Cardiac fibroblast (primary cell): ENCODE data around the gene UBN1.

ENCODE experiments used
- DNase-seq, 2 donors: peaks; one replicate each; pipeline versions ENCODE4 v3.0.0 to v3.0.0-alpha.2; 2010; ENCODE audit warnings: low read depth in 2 of 2
- H3K4me3 ChIP-seq, 2 donors: replicated peaks in 1 of 2; 1 replicate in 1 of 2; 2 replicates in 1 of 2; pipeline ENCODE4 v1.5.1; 2011; ENCODE audit warnings: low read depth in 2 of 2, low read length in 2 of 2, mild to moderate bottlenecking in 2 of 2, moderate library complexity in 1 of 2
- TF ChIP-seq, protein P1 (sequence below): IDR thresholded peaks from one replicate; pipeline ENCODE4 v1.5.1; 2011; ENCODE audit warnings: low read depth, mild to moderate bottlenecking, low read length, inconsistent platforms

Gene UBN1, protein sequence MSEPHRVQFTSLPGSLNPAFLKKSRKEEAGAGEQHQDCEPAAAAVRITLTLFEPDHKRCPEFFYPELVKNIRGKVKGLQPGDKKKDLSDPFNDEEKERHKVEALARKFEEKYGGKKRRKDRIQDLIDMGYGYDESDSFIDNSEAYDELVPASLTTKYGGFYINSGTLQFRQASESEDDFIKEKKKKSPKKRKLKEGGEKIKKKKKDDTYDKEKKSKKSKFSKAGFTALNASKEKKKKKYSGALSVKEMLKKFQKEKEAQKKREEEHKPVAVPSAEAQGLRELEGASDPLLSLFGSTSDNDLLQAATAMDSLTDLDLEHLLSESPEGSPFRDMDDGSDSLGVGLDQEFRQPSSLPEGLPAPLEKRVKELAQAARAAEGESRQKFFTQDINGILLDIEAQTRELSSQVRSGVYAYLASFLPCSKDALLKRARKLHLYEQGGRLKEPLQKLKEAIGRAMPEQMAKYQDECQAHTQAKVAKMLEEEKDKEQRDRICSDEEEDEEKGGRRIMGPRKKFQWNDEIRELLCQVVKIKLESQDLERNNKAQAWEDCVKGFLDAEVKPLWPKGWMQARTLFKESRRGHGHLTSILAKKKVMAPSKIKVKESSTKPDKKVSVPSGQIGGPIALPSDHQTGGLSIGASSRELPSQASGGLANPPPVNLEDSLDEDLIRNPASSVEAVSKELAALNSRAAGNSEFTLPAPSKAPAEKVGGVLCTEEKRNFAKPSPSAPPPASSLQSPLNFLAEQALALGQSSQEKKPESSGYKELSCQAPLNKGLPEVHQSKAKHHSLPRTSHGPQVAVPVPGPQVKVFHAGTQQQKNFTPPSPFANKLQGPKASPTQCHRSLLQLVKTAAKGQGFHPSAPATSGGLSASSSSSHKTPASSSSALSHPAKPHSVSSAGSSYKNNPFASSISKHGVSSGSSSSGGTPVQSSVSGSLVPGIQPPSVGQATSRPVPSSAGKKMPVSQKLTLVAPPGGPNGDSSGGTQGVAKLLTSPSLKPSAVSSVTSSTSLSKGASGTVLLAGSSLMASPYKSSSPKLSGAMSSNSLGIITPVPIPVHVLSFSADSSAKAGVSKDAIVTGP (N-terminal part only)

DNA sequence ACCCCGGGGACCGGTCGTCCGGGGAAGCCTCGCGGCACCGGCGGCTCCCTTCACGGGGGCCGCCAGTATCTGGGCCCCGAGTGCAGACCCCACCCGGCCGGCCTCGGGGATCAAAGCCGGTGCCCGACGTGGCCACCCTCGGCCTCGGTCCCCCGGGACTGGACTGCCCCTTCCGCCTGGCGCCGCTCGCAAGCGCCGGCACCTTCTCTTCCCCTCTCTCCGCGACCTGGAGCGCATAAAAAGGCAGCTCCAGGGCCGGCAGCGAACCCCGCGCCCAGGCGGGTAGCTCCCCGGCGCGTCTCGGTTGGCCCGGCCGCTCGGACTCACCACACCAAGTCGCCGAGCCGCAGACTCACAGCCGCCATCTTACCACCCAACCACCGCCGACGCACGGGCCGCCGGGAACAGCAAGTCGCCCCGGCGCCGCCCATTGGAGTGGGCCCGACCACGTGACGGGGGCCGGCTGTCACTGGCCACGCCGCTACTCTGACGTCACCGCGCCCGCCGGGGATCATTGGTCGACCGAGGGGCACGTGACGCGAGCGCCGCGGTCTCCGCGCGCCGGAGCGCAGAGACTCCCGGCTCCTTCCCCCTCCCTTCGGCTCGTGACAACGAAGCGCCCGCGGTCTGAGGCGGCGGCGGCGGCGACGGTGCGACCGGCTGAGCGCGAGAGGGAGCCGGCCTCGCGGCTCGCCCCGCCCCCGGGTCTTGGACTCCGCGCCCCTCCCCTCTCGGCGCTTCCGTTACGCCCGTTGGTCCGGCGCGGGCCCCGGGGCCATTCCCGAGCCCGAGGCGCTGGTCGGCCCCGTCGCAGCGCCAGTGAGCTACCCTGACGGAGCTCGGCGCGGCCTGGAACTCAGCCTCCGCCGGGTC lies at the start of gene UBN1, which contains the start of gene GLYR1:
Gene UBN1 (plus strand): TSS at position 581 of the 873 bp plus-strand sequence. CDS start 5,437 bp downstream, outside the sequence.
Gene GLYR1 (minus strand): TSS at position 388 of the 873 bp plus-strand sequence. CDS start 23 bp downstream, at position 365.
- peak; percentile 96 to 97 for DNase-seq
- H3K4me3 ChIP-seq = peak within 1 kb of the TSS; percentile 87 to 95
- TF ChIP-seq, protein P1, sequence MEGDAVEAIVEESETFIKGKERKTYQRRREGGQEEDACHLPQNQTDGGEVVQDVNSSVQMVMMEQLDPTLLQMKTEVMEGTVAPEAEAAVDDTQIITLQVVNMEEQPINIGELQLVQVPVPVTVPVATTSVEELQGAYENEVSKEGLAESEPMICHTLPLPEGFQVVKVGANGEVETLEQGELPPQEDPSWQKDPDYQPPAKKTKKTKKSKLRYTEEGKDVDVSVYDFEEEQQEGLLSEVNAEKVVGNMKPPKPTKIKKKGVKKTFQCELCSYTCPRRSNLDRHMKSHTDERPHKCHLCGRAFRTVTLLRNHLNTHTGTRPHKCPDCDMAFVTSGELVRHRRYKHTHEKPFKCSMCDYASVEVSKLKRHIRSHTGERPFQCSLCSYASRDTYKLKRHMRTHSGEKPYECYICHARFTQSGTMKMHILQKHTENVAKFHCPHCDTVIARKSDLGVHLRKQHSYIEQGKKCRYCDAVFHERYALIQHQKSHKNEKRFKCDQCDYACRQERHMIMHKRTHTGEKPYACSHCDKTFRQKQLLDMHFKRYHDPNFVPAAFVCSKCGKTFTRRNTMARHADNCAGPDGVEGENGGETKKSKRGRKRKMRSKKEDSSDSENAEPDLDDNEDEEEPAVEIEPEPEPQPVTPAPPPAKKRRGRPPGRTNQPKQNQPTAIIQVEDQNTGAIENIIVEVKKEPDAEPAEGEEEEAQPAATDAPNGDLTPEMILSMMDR = no peak

DNA sequence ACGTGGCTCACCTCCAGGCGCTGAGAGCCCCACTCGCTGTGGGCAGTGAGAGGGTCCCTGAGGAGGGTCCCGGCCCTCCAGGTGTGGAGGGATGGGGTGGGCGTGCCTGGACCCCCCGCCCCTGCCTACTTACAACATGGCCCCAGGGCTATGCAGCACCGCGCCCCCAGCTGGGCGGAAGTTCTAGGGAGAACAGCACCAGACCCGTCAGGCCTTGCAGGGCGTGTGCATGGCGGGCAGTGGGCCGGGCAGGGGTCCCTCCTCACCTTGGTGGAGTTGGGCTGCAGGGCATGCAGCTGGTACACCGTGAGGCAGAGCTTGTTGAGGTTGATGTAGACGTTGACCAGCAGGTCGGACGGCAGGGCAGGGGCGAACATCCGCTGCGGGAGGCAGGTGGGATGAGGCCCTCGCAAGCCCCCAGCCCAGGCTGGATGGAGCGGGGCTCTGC lies 49.5 kb upstream of the UBN1 start:
- no peak for DNase-seq
- H3K4me3 ChIP-seq = no peak overlapping the region
- TF ChIP-seq, protein P1 = no peak

DNA sequence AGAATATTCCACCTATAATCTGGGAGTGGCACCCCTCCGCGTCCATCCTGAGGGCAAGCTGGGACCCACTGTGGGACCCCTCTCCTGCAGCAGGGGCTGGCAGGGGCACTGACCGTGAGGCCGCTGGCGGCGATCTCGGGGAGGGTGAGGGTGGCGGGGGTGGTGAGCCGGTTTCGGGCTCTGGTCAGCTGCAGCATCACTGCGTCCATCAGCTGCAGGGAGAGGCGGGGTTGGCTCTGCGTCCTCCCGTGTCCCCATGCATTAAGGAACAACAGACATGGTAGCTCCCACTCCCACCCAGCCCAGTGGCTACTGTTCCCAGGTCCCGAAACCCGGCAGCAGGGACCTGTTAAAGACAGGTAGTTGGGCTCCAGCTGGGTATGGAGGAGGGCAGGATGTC lies 48.8 kb upstream of the UBN1 start:
- DNase-seq = no peak
- no peak overlapping the region for H3K4me3 ChIP-seq

DNA sequence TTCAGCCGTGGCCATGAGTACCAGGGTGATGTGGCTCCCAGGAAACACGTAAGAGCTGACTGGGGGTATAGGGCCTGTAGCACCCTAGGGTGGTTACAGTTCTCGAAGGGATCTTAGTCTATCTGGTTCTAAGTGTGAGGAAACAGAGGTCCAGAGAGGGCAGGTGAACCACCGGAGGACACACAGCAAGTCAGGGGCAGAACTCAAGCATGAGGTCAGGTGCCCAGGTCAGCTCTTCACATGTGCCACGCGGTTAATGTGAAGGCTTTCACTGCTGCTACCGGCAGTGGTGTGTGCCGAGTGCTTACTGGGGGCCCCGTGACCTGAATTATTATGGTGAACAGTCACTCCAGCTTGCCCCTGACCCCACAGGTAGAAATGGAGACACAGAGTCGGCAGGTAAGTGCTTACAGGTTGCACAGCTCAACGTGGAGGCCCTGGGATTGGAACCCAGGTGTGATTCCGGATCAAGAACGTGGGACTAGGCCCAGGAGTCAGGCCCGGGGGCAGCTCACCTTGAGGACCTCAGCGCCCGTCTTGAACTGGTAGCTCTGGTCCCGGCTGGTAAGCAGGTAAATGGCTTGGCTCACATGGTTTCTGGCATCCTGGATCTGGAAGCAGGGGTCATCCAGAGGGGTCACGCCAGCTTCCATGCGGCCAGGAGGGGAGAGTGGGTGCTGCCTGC lies 48.0 kb upstream of the UBN1 start:
- TF ChIP-seq, protein P1 = no peak
- no peak overlapping the region for H3K4me3 ChIP-seq
- no peak for DNase-seq

More for the DNA sequence above, 48.8 kb upstream of the UBN1 start:
- TF ChIP-seq, protein P1 = no peak

DNA sequence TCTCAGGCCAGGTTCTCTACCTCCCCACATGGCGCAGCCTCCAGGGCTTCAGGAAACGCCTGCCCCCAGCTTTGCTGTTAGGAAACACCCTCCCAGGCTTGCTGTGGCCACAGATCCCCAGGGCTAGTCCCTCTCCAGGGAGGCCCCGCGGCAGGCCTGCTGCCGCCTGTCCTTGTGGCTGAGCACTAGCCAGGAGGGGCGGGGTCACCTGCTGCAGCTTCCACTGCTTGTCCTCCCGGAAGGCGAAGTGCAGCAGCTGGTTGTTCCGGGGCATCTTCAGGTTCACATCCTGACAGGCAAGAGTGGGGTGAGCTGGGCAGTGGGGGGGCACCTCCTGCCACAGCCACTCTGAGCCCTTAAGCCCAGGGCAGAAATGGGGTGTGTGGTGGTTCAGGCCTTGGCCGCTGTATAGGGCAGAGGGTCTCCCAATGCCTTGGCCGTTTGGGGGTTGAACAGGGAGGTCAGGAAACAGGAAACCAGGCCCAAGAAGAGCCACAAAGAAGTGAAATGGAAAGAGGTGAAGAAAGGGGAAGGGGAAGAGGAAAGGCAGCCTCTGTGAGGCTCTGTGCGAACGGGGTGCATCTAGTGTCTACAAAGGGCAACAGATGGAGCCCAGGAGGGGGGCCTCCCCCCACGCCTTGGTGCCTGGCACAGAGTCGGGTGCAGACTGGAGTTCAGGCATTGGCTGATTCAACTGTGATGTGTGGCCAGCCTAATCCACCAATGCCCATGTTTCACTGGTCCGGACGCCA lies 46.8 kb upstream of the UBN1 start:
- no peak for DNase-seq
- H3K4me3 ChIP-seq = no peak overlapping the region
- TF ChIP-seq, protein P1 = no peak
